ENCODE results near the gene CLTB.
A peak's percentile ranks its signal among the peaks of the same experiment; 100 is the strongest.

CLTB gene

DNA sequence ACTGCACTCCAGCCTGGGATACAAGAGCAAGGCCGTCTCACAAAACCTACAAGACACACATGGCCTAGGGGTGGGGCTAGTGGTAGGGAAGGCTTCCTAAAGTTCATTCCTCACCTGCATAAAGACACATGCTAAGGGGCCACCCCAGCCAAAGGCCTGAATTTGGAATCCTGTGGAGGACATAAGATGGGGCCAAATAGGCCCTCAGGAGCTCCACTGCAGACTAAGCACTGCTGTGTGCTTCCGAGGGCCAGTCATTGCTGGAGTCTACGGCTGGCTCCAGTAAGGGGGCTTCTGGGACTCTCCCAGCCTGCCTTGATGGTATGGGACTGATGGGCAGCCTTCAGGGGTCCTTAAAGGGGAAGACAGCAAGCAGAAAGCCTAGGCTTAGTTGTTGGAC is 33.6 kb downstream of the CLTB start:
- no peak for DNase-seq (ENCODE audit: low spot score)

DNA sequence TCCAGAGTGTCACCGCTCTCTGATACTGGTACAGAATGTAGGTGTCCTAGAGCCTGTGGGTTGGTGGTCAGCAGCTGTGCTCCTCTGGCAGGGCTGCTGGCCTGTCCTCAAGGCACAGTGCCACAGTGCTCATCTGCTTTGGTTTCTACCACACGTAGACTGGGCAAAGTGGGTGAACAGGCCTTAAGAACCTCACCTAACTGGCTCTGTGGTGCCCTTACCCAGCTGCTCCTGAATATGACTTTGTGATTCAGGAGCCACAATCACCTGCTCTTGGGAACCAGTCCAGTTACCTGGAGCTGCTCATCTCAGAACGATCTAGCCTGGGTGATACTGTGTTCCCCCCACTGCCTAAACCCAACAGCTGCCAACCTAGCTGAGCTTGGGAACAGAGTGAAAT is 34.4 kb downstream of the CLTB start:
- DNase-seq (ENCODE audit: low spot score) = no peak

DNA sequence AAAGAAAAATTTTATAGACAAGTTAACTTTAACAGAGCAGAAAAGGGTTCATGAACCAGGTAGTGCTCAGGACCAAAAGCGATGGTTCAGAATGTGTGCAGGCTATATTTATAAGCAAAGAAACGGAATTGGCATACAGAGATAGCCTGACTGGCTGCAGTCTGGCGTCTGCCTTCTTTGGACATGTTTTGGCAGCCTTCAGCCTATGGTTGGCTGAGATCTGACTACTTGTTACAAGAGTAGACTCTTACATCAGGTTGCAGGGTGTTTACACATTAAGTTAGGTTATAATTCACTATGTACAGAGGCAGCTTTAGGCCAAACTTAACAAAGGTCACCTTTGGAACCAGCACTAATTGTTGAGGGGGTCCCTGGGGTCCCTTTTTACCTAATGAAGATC is 34.9 kb downstream of the CLTB start:
- DNase-seq (ENCODE audit: low spot score) = no peak

DNA sequence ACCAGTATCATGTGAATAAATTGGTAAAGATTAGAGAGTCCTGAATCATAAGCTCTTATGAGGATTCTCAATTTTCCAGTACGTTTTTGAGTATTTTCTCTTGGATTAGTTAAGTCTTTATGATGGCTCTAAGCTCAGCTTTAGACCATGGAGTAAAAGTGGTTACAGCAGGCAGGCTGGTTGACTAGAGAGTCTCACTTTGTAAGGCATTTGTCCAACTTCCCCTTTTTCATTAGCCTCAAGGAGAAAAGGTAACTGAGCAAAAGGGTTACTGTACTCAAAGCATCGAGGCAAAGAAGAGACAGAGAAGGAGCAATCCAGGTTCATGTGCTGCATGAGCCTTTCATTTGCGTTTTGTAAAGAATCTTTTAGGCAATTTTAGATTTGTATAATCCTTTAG is 36.5 kb downstream of the CLTB start:
- no peak for DNase-seq (ENCODE audit: low spot score)

DNA sequence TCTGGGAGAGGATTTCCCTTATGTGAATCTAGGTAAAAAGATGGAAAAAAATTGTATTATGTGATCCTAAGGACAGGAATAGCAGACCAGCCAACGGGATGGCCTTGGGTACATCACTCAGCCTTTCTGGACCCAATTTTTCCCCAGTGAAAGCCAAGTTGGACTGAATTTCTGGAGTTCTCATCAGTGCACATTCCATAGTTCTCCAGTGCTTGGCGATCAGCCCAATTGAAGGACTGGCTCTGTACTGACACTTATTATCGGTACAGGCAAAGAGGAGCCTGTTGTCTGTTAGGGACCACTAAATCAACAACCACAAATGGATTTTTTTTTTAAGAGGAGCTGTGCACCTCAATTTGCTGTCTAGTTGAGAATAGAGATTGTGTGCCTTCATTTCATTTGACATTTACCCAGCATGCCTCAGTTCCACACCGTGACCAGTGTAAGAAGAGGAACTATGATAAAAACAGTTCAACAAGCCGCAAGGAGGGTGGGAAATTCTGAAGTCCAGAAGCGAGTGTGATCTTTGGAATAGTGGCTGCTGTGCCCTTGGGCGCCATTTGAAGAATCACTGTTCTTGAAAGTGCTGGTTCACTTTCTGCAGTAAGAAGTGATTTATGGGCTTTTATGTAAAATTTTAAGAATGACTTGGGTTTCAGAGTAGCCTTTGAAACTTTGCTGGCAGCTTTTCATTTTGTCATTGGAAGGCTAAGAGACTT is 43.1 kb downstream of the CLTB start:
- no peak for DNase-seq (ENCODE audit: low spot score)

DNA sequence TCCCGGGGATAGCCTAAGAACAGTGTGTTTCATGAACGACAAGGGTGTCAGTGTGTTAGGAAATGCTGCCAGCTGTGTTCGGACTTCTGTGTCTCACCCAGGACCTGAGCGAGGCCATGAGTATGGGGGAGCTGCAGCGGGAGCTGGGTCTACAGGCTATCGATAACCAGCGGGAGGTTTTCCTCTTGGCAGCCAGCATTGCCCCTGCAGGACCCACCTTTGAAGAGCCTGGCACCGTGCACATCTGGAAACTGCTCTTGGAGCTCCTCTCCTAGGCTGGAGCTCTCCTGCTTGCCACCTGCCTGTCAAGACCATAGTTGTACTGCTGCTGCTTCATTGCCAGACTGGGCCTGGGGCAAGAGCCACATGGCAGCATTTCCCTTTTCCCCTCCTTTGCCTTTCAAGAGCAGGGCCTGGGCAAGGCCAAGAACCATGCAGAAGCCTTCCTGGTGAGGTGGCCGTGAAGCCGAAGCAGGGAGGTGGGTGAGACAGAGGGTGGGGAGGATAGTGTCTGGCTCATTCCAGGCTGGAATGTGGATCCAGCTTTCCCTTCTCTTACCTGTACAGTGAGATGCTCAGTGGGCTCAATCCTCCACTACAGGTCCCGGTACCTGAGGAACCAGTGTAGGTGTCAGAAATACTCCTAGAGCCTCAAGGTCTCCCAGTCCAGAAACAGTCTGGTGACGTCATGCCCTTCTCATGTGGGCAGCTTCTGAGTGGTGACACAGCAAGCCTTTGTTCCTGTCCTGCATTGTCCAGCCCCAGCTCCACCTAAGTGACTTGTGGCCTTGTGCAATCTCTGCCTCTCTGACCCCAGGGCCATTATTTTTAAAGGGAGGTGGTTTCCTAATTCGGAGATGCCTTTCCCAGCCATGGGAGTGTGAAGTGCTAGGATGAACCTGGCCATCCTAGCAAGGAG is 44.5 kb downstream of the CLTB start:
- DNase-seq (ENCODE audit: low spot score) = peak; percentile 37

DNA sequence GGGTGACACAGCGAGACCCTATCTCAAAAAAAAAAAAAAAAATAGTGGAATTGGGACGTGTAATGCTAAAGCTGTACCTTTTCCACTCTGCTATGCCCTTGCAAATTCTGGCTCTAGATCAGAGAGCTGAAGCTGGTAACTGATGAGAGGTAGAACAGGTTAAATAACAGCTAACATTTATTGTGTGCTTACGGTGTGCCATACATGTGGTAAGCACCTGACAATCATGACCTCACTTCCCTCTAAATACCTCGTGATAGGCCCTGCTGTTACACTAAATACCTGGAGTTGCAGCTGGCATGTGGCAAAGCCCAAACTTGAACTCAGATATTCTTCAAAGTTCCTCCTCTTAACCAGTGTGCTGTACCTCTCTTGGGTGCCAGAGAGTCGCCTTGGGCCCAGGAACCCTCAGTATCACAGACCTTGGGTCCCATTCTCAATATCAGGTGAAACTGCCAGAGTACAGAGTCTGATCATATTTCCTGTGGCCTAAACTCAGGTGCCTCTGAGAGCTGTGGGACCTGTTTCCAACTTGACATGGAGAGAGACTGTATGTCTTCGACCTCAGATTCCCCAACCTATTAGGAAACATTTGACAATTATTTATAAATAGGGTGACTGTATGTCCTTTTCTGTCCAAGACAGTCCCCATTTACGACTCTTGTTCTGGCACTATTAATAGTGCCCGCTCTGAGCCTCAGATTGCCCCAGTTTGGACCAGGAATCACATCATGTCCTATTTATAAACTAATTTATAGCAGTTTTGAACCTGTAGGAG is 46.2 kb downstream of the CLTB start:
- DNase-seq (ENCODE audit: low spot score) = no peak

DNA sequence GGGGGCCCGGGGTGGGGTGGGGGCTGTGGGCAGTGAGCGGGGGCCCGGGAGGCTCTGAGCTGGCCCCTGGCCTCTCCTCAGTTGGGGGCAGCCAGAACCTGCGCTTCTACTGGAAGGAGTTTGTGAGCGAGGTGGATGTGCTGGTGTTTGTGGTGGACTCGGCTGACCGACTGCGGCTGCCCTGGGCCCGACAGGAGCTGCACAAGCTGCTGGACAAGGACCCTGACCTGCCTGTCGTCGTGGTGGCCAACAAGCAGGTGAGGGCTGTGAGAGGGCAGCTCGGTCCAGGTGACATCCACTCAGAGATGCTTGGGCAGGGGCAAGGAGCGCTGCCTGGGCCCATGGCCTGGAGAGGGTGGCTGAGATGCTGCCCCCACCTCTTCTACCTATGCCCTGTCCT is 47.6 kb downstream of the CLTB start:
- no peak for DNase-seq (ENCODE audit: low spot score)

DNA sequence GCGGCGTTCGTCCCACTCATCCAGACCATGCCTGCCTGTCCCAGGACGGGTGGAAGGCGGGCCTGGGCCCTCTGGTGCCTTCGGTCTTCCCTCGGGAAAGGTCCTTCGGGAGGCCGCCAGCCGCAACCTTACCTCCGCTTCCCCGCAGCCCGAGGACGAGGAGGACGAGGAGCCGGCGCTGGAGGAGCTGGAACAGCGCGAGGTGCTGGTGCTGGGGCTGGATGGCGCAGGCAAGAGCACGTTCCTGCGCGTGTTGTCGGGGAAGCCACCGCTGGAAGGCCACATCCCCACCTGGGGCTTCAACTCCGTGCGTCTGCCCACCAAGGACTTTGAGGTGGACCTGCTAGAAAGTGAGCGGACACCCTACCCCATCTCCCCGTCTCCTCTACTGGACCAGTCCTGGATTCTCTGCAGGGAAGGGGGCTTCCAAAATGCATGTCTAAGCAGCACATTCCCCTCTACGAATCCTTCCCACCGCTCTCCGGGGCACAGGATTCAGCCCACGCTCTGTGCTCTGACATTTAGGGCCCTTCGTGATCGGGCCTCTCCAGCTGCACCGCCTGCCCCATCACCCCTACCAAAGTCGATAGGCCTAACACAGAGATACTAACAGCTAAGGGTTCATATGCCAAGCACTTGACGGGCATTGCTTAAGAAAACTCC is 50.0 kb downstream of the CLTB start:
- no peak for DNase-seq (ENCODE audit: low spot score)

DNA sequence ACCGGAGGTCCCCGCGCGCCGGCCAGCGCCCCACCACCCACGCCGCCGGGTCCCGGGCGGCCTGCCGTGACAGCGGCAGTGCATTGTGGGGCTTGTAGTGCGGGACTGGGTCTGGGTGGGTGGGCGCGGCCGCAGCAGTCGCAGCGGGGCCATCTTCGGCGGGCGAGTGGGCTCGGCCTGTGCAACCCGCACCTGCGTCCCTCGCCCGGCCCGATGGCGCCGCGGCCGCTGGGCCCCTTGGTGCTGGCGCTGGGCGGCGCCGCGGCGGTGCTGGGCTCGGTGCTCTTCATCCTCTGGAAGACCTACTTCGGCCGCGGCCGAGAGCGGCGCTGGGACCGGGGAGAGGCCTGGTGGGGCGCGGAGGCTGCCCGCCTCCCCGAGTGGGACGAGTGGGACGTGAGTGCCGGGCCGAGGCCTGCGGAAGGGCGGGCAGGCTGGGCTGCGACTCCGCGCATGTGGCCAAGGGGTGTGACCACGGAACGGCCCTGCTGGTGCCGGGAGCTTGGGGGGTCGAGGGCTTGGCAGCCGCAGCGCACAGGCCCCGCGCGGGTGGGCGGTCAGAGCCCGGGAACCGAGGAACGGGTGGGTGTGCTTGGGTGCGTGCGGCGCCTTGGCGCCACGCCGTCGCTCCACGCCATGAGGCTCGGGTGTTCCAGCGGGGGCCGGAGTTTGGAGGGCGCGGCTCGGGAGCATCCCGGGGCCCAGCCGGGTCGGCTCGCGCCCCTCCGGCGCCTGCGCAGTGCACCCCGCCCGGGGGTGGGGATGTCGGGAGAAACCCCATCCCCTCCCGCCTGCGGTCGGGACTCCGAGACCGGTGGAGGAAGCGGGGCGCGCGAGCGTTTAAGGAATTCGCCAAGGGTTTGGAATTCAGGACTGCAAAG is 50.7 kb downstream of the CLTB start, which contains the start of gene ARL10:
Gene ARL10, plus strand, starts transcription at position 137 of the 881 bp plus-strand sequence. Its CDS starts 77 bp downstream, at position 214.
- peak; percentile 31 for DNase-seq (ENCODE audit: low spot score)

DNA sequence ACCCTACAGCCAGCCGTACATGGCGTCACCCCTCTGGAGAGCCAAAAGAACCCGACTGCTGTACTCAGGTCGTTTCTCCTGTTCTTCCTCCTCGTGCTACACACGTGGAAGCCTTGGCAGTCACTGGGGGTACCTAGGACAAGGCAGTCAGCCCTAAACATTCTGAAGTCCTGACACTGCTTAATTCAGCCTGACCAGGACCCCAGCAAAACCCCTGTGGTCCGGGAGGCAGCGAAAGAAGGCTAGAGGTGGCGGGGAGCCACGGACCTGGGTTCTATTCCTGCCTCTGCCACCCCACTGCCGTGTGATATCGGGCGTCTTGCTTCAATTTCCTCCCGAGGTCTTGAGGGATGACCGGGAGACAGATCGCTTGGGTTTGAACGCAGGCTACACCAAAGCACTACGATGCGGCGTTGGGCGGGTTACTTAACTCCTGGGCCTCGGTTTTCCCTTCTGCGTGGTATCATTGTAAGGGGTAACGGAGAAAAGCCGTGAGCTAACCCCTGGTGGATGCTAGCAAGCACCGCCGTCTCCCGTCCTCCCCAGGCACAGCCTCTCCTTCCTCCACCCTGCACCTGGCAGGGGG is 51.5 kb downstream of the CLTB start:
- no peak for DNase-seq (ENCODE audit: low spot score)

DNA sequence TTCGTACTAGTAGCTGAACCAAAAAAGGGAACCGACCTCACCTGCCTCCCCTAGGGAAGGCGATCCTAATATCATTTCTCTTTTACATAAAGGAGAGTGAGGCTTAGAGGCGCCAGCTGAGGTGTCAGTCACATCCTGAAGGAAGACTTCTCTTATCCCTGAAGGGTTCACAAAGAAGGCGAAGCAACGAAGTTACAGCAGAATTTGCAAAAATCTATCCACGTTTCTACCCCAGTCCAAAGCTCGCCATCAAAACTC is 54.2 kb downstream of the CLTB start:
- no peak for DNase-seq (ENCODE audit: low spot score)

DNA sequence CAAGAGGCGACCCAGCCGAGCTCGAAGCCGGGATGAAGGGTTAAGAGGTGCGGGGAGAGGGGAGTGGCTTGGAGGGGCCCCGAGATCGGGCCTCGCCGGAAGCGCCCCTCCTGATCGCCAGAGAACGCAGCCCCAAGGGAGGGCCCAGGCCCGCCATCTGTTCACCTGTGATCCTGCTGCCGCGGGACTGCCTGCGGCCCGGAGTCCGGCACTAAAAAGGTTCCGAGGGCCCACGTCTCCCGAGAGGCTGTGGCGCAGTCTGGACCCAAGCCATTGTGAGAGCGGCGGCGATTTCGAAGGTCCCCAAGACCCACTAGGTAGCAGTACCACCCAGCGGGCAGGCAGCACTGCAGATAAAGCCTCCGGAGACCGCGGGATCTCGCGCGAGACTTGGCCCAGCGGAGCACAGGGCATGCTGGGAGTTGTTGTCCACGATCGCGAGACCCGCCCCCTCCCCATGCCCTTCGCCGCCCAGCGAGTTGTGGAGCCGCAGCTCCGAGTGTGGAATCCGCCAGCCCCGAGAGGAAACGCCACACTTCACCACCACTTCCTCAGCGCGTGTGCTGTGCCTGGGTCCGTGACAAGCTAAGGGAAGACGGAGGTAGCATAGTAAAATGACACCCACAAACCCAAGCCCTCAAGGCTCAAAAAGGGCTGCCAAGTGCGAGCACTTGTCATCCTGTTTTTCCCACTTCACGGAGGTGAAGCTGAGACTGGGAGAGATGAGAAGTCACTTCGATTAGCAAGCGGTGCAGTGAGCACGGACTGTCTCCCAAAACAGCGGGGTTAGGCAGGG is 54.7 kb downstream of the CLTB start, which contains the start of gene KIAA1191:
Gene KIAA1191, minus strand, starts transcription at position 328 of the 796 bp plus-strand sequence. CDS start 2,256 bp downstream, outside the sequence.
- DNase-seq (ENCODE audit: low spot score) = peak; percentile 92

DNA sequence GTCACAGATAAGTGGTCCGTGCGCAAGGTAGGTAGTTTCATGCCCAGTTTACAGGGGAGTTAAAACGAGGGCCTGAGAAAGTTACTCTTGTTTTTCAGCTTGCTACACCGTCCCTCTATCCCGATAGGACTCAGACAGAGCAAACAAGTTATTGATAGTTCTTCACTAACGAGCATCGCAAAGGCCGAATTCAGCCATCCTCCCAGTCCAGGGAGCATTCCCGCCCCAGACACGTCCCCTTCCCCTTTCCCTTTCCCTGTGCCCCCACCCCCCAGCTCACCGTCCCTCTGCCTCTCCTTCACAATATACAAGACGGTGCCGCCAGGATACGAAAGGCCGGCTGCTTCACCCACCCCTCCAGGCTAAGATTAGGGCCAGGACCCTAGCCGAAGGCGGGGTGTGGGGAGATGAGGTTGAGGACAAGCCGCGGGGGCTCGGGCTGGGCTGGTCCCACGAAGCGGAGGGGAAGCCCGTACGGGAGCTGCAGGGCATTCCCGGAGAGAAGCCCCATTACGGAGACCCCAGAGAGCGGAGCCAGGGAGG is 55.4 kb downstream of the CLTB start:
- peak; percentile 20 for DNase-seq (ENCODE audit: low spot score)

DNA sequence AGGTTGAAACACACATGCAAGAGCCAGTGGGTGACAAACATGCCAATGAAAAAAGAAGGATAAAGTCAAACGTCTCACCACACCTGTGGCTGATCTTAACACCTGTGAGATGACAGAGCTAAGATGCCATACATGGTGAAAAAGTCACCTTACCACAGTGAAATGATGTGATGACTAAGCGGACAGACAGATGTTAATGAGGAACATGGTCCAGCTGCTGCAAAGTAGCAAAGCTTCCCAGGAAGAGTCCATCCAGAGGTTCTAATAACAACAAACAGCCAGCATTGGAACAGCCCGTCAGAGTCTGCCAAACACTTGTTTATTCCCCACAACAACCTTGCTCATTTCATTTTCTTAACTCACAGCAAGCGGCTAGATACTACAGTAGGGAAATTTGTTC is 56.7 kb downstream of the CLTB start:
- no peak for DNase-seq (ENCODE audit: low spot score)

DNA sequence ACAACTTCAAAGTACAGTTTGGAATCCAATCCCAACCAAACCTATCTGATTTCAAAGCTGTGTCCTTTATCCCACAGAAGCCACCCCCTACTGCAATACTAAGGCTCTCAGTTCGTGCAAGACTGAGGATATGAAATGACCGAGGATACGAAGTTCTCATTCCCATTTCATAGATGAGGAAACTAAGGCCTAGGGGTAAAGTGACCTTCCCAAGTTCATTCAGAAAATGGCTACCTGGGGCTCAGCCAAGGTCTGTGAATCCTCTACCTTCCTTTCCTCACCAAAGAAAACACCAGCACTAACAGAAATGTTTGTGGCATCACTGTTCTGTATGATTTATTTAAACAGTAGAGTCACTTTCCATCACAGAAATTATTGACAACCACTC is 60.2 kb downstream of the CLTB start:
- DNase-seq (ENCODE audit: low spot score) = no peak

DNA sequence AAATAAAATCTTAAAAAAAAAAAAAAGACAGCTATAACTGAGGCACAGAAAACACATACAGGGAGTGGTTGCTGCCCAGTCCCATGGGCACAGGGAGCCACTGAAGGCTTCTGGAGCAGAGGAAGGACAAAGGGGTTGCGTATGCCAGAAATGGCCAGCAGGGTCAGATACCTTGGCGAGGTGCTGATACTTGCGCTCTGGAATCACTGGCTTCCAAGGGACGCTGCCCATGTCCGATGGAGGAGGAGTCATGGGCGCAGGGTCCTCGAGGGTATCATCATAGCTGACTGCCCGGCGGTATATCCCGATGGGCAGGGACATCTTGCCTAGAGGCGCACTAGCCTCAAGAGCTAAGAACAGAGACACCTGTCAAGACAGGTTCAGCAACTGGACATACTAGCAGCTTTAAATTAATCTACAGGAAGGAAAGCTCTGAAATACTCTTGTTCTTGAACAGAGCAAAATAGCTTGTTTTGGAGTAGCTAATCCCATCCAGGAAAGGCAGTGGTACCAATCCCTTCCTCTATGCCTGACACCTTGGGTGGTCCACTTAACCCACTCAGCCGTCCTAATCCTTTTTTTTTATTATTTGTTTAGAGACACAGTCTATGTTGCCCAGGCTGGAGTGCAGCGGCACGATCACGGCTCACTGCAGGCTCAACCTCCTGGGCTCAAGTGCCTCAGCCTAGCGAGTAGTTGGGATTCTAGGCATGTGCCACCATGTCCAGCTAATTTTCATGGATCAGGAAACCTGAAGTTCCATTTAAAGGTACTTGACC is 60.8 kb downstream of the CLTB start:
- no peak for DNase-seq (ENCODE audit: low spot score)

DNA sequence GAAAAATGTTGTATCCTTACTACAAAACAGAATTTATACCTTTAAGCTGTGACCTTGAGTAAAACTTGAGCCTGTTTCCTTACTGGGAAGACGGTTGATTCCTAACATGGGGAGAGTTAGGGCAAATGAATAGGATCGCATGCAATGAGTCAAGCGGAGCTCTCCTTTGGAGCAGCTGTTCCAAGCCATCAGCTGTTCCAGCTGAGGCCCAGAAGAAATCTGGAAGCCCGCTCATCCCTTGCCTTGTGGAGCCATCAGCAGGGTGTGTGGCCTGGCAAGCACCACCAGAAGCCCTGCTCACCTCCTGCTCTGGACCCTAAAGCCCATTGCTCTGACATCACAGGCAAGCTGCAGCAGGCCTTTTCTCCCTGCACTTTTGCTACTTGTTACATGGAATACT is 62.8 kb downstream of the CLTB start:
- DNase-seq (ENCODE audit: low spot score) = no peak
